PC-3 (cell line): ENCODE data around the gene SOX30.
"Not testable (repeated sequence)": the region's sequence is repeated elsewhere in the genome, so short reads cannot be mapped to it uniquely, and the experiment has no call there.

Source experiments
- CTCF ChIP-seq: fragments of 300-600 bp; sonication (generic); conservative IDR thresholded peaks from 2 replicates; pipeline ENCODE4 v1.5.1; 2017; ENCODE audit warnings: antibody characterized with exemption, low read depth, mild to moderate bottlenecking, low read length
- EZH2 ChIP-seq: fragments of 300-600 bp; sonication (generic); IDR thresholded peaks from one replicate; pipeline ENCODE4 v1.6.1; 2017; ENCODE audit warnings: antibody characterized with exemption, mild to moderate bottlenecking, low read length; ENCODE audit not compliant: unreplicated experiment

- TF ChIP-seq EZH2, CTCF: not testable (repeated sequence)
Measured at GRCh38 chr5:157698674-157699073, 46.4 kb upstream of the SOX30 start.
